HG03575 (cell line): ENCODE measurements around the gene TMEM238.
"Not testable (repeated sequence)": the region's sequence is repeated elsewhere in the genome, so short reads cannot be mapped to it uniquely, and the experiment has no call there.

Experiments used
- ATAC-seq: cut with Tn5 transposase; IDR thresholded peaks from one replicate; pipeline ENCODE4 v1.9.1; 2021; ENCODE audit not compliant: unreplicated experiment, insufficient number of reproducible peaks, low FRiP score; ENCODE audit errors: extremely low read depth

TMEM238 gene

DNA sequence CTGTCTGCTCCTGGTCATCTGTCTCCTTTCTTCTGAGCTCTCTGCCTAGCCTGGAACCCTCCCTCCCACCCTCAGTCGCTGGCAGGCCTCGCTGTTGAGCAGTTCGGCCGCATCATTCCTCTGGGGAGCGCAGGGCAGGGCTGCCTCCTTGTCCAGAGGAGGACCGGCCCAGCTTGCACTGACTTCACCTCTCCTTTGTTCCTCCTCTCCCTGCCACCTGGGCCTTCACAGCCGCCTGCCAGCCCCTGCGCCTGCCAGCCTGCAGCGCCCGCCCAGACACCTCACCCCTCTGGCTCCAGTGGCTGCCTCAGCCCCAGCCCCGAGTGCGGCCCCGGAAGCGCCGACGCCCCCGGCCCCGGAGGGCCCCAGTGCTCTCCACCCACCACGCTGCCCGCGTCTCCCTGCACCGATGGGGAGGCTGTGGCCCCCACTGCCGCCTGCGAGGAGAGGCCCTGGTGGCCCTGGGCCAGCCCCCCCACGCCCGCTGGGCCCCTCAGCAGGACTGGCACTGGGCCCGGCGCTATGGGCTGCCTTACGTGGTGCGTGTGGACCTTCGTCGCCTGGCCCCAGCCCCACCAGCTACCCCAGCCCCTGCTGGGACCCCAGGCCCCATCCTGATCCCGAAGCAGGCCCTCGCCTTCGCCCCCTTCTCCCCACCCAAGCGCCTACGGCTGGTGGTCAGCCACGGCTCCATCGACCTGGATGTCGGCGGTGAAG is 37.2 kb downstream of the TMEM238 start:
- ATAC-seq = no peak

DNA sequence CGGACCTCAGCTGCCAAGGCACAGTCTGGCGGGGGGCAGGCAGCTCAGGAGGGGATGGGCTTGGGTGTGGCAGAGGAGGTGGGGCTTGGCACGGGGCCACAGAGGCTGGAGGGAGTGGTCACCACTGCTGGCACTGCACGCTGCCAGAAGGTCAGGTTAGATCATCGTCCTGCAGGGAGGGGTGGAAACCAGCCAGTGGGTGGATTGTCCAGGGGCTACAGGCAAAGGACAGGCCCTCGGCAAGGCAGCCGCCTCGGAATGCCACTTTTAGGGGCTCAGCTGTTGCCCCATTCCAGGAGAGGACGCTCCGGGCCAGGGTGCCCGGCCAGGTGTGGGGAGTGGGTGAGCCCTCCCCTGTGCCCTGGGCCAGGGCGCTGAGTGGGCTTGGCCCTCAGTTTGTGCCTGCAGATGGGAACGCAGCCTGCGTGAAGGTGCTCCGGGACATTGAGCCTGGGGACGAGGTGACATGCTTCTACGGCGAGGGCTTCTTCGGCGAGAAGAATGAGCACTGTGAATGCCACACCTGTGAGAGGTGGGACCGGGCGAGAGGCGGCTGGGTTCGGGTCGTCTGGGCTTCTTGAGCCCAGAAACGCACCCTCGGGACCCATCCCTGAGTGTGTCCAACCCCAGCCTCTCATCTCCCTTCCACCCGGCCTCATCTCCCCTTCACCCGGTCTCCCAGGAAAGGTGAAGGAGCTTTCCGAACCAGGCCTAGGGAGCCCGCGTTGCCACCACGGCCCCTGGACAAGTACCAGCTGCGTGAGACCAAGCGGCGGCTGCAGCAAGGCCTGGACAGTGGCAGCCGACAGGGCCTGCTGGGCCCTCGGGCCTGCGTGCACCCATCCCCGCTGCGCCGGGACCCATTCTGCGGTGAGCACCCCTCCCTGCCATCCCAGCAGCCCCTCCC is 38.0 kb downstream of the TMEM238 start:
- ATAC-seq = no peak

DNA sequence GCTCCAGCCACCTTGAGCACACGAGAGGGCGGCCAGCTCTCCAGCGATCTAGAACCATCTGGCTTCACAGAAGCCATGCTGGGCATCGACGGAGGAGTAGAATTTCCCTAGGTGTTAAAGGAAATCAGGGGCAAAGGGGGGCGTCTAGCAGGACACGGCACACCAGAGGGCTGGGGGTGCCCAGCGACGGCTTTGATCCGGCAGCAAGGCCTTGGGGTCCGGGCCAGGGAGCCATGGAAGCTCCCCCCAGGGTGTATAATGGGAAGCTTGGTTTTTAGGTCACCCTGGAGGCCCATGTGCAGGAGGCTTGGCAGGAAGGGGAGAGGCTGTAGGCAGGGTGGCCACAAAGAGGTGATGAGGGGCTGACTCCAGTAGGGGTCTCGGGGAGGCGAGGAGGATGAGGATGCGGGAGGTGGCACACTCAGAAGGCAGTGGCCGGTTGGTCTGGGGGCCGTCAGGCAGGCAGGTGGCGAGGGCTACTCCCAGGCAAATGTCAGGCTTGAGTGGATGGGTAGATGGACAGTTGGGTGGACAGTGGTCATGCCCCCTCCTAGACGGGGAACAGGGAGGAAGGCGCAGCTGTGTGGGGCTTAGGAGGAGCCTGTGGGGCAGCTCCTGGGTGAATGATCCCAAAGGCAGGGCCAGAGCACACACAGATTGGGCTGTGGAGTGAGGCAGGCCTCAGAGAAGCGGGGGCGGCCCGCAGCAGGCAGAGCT is 38.8 kb downstream of the TMEM238 start:
- no peak for ATAC-seq

DNA sequence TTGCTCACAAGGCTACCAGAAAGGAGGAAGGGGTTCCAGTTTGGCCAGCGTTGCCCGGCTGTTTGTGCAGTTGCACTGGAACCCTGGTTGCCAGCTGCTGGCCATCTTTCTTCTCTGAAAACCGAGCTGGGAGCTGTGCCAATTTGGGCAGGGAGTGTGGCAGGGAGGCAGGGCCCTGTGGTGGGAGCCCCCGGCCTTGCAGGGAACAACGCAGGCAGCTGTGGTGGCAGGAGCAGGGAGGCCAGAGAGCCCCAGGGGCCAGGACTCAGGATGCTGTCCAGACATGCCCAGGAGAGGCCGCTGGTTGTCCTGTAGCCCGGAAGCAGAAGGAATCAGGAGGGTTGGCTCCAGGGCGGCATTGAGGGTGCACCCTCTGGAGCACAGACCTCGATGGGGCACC is 39.6 kb downstream of the TMEM238 start:
- no peak for ATAC-seq

DNA sequence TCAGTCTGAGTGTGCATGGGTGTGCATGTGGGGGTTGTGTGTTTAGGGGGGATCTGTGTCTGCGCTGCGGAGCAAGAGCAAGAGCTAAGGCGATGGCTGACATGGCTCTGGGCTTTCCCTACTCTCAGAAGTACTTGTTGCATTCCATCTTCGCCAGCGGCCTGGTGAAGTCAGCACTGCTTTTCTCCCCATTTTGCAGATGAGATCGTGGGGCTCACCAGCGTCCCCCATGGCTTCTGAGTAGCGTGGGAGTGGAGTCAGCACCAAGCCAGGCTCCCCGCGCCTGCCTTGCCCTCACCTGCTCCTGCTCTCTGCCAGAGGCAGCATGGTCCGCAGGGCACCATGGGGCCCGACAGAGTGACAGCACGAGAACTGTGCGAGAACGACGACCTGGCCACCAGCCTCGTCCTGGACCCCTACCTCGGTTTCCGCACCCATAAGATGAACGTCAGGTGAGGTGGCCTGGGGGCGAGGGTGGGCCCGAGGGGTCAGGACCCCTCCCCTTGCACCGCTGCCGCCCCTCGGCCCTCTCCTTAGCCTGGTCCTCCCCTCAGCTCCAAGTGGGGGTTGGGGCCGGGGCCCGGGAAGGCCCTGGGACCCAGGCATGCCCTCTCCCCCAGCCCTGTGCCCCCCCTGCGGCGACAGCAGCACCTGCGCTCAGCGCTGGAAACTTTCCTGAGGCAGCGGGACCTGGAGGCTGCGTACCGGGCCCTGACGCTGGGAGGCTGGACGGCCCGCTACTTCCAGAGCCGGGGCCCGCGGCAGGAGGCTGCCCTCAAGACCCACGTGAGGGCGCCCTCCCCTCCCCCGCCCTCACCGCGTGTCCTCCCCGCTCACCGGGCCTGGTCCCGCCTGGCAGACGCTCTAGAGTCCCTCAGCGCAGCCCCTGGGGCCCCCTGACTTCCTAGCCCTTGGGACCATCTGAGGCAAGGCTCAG is 42.2 kb downstream of the TMEM238 start:
- ATAC-seq = no peak

DNA sequence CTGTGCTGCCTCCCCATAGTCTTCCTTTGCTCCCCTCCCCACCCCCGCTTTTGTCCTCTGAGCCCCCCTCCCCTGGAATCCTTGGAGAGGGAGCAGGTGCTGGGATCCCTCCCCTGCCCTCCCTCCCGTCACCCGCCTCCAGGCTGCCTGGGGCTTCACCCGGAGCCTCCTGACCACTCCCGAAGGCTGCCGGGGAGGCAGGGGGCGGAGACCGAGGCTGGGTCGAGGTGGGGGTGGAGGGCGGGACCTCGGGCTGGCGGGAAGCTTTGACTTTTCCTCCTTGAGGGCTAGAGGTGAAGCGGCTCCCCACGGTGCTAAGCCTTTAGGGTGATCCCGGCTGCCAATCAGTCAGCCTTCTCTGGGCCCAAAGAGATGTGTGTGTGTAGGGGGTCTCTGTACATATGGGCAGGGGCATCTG is 42.9 kb downstream of the TMEM238 start:
- no peak for ATAC-seq

DNA sequence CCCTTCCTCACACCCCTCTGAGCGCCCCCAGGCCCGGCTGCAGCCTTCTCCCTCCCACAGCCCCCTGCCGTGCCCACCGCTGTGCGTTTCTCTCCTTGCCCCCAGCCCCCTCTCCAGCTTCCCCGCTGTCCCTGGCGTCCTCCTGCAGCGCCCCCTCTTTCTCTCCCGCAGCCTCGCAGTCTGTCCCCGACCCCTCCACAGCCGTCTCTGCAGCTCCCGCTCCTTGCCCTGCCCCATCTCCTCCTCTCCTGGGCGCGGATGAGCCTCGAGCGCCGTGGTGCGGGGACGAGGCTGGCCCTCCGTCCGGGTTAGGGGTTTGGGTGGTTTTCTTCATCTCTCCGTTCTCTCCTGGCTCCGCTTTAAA is 43.3 kb downstream of the TMEM238 start:
- ATAC-seq = no peak

DNA sequence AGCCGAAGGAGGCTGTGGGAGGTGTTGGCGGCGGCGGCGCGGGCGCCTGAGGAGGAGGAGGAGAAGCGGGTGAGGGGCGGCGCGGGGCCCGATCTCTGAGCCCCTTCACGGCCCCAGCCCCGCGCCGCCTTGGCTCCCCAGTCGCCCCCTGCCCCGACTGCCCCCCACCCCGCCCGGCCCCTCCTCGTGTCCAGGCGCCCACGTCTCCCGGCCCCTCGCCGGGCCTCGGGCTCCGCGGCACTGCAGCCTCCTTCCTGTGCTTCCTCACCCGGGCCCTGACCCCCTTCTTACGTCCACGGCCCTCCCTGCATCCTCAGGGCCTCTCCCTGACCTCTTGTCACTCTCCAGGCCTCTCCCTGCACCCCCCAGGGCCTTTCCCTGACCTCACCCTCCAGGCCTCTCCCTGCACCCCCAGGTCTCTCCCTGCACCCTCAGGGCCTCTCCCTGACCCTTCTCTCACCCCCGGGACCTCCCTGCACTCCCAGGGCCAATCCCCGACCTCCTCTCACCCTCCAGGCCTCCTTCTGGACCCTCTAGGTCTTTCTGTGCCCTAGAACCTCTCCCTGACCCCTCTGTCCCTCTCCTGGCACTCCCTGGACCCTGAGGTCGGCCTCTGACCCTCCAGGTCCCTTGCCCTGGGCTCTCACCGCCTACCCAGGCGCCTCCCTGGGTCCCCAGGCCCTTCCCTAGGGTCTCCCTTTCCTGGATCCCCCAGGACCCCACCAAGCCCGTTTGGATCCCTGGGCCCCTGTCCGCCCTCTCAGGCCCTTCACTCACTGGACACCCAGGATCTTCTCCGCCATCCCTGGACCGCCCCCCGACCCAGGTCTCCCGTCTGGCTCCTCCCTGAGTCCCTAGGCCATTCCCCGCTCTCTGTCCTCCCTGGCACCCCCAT is 44.0 kb downstream of the TMEM238 start:
- ATAC-seq = no peak

DNA sequence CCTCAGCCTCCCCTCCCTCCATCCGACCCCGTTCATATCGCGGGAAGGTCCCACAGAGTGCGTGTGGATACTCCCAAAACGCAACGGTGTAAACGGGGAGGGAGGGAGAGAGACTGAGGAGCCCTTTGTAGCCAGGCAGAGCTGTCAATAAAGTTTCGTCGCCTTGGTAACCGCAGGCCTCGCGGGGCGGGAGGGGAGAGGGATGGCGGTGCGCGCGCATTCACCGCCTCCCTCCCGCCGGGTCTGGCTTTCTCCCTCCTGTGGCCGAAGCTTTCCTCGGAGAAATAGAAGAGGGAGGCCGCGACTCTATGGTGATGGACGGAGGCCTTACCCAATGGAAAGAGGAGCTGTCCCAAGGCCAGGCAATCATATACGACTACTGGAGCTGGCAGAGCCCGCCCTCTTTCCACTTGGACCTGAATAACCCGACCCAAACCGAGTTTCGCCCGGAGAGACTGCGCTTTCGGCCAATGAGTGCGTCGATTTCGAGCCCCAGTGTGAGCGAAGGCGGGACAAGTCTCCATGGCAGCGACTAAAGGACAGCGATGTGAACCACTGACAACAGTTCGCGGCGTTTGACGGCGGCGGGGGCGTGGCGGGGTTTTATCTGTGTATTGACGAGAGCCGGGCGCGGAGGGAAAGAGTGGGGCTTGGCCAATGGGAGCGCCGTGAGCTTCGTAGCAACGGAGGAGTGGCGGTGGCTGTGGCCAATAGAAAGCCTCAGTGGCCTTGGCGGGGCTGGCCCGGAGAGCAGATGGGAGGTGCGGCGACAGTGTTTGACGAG is 44.8 kb downstream of the TMEM238 start, which contains the start of gene KMT5C:
KMT5C (plus strand) TSS at position 772 of the 784 bp plus-strand sequence. CDS start 2,061 bp downstream, outside the sequence.
- peak; percentile 78 for ATAC-seq

DNA sequence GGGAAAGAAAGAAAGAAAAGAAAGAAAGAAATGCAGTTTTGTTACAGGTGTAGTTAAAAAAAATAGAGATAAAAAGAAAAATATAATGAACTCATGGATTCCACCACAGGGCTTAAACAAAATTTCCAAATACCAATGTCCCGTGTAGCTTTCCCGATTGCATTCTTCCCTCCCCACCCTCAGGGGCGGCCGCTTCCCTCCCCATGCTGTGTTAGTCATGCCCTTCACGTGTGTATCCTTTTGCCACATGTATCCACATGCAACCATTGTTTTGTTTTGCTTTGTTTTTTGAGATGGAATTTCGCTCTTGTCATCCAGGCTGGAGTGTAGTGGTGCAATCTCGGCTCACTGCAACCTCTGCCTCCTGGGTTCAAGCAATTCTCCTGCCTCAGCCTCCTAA is 48.0 kb downstream of the TMEM238 start:
- ATAC-seq = no peak

DNA sequence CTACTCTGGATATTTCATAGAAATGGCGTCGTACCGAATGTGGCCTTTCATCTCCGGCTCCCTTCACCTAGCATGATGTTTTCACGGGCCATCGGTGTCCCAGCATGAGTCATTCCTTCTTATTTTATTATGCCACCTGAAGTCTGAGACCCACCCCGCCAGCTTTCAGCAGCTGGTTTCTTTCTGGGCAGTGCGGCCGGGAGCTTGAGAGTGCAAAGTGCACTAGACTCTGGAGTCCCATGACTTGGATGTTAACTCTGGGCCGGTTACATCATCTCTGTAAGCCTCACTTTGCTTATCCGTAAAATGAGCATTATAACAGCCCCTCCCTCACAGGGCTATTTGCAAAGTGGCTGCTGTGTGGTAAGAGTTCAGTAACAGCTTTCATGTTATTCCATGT is 50.2 kb downstream of the TMEM238 start:
- ATAC-seq = no peak

DNA sequence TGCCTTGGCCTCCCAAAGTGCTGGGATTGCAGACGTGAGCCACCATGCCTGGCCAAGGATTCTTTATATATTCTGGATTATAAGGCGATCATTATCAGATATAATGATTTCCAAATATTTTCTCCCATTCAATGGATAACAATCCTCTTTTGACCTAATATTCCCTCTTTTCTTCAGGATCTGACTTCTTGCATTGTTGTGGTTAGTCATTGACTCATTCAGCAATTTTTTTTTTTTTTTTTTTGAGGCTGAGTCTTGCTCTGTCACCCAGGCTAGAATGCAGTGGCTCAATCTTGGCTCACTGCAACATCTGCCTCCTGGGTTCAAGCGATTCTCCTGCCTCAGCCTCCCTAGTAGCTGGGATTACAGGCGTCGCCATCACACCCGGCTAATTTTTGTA is 54.3 kb downstream of the TMEM238 start:
- not testable (repeated sequence) for ATAC-seq
